Chondrocyte (in vitro differentiated cells): ENCODE results near the gene PGGT1B. TPM values are rescaled to one million over a fixed set of nuclear protein-coding genes. Genes with fewer than 3 reads are reported as not detected.

Experiments used
- DNase-seq: peaks from one replicate; pipeline ENCODE4 v3.0.0; 2021; ENCODE audit warnings: mixed read lengths, low spot score
- H3K27ac Mint-ChIP-seq: one replicate; pipeline ENCODE4 v1.8.0; 2021; ENCODE audit warnings: mild to moderate bottlenecking, moderate library complexity, mixed read lengths; ENCODE audit not compliant: unreplicated experiment
- H3K27me3 Mint-ChIP-seq: 2 replicates; pipeline ENCODE4 v1.8.0; 2021; ENCODE audit warnings: low read depth, mixed read lengths
- H3K36me3 Mint-ChIP-seq: 2 replicates; pipeline ENCODE4 v1.8.0; 2021; ENCODE audit warnings: low read depth, mixed read lengths
- H3K4me1 Mint-ChIP-seq: 2 replicates; pipeline ENCODE4 v1.8.0; 2021; ENCODE audit warnings: low read depth, mild to moderate bottlenecking, mixed read lengths
- H3K4me3 Mint-ChIP-seq: one replicate; pipeline ENCODE4 v1.8.0; 2021; ENCODE audit warnings: mild to moderate bottlenecking, moderate library complexity, mixed read lengths; ENCODE audit not compliant: unreplicated experiment
- H3K9me3 Mint-ChIP-seq: 2 replicates; pipeline ENCODE4 v1.8.0; 2021; ENCODE audit warnings: low read depth, mixed read lengths
- total RNA-seq: library from RNA; stranded (reverse); gene quantifications from 3 replicates; pipeline ENCODE4 v1.2.1, GENCODE V29; 2021
- TF ChIP-seq, protein P1 (sequence below): fragments of 200-600 bp; sonication (generic); IDR thresholded peaks from 2 replicates; pipeline ENCODE4 v1.5.0; 2021; ENCODE audit warnings: antibody characterized with exemption, mild to moderate bottlenecking, moderate library complexity

Gene PGGT1B
- total RNA-seq, 1 donor from 2014 or later = 38.2 TPM

DNA sequence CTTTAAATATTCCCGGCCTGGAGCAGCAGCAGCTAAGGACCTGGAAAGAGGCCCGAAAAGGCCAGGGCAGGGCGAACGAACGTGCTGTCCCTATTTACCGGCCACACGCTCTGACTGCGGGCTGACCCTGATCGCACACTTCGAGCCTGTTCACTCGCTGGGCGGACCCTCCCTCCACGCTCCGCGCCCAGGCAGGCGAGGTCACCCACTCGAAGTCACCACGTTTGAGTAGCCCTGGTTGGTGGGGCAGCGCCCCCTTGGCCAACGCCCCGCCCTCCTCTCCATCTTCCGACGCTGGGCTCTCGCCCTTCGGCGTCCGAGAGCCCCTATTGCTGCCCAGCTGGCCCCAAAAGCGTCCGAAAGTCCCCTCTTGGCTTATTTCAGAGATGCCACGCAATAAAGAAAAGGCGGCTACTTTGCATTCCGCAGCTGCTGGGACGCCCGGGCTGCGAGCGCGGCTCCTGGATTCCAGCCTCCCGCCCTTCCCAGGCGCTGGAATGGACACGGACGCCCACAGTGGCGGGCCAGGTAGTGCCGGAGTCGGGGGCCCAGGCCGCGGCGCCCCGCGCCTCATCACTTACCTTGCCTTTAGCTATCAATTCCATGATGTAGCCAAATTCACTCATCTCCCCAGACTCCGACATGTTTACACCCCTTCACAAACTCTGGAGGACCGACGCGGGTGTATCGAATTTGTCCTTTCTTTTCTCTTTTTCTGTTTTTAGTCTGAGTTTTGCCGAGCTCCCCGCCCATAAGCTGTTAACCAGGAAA is 83.1 kb downstream of the PGGT1B start:
- peaks cover under 1% of the 10 kb centered on the region for H3K9me3 Mint-ChIP-seq
- TF ChIP-seq, protein P1, sequence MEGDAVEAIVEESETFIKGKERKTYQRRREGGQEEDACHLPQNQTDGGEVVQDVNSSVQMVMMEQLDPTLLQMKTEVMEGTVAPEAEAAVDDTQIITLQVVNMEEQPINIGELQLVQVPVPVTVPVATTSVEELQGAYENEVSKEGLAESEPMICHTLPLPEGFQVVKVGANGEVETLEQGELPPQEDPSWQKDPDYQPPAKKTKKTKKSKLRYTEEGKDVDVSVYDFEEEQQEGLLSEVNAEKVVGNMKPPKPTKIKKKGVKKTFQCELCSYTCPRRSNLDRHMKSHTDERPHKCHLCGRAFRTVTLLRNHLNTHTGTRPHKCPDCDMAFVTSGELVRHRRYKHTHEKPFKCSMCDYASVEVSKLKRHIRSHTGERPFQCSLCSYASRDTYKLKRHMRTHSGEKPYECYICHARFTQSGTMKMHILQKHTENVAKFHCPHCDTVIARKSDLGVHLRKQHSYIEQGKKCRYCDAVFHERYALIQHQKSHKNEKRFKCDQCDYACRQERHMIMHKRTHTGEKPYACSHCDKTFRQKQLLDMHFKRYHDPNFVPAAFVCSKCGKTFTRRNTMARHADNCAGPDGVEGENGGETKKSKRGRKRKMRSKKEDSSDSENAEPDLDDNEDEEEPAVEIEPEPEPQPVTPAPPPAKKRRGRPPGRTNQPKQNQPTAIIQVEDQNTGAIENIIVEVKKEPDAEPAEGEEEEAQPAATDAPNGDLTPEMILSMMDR = peak; percentile 24
- peaks cover 9% of the 10 kb centered on the region for H3K4me1 Mint-ChIP-seq
- DNase-seq = no peak
- peaks cover 64% of the 10 kb centered on the region for H3K27me3 Mint-ChIP-seq
- peak overlapping the region; percentile 89 for H3K4me3 Mint-ChIP-seq
- peak overlapping the region; percentile 45 for H3K27ac Mint-ChIP-seq
- H3K36me3 Mint-ChIP-seq = peaks cover 3% of the 10 kb centered on the region

DNA sequence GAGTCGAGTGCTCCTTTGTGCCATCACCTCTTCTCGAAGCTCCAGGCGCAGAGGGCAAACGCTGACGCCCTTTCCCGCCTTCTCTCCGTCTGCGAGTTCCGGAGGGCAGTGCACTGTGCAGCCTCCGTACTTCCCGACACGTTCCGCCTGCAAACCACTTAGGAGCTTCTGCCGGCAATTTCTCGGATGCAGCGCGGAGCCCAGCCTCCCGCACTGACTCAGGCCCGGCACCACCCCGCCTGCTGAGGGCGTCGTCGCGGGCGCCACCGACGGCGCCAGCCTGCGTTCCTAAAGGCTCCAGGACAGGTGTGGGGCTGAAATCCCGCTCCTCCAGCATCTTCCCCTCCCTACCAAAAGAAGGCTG is 83.7 kb downstream of the PGGT1B start:
- TF ChIP-seq, protein P1 = no peak
- peaks cover 9% of the 10 kb centered on the region for H3K4me1 Mint-ChIP-seq
- peaks cover 64% of the 10 kb centered on the region for H3K27me3 Mint-ChIP-seq
- DNase-seq = no peak
- H3K4me3 Mint-ChIP-seq = peak overlapping the region; percentile 89
- no peaks in the 10 kb centered on the region for H3K36me3 Mint-ChIP-seq
- no peaks in the 10 kb centered on the region for H3K9me3 Mint-ChIP-seq
- H3K27ac Mint-ChIP-seq = no peak overlapping the region

DNA sequence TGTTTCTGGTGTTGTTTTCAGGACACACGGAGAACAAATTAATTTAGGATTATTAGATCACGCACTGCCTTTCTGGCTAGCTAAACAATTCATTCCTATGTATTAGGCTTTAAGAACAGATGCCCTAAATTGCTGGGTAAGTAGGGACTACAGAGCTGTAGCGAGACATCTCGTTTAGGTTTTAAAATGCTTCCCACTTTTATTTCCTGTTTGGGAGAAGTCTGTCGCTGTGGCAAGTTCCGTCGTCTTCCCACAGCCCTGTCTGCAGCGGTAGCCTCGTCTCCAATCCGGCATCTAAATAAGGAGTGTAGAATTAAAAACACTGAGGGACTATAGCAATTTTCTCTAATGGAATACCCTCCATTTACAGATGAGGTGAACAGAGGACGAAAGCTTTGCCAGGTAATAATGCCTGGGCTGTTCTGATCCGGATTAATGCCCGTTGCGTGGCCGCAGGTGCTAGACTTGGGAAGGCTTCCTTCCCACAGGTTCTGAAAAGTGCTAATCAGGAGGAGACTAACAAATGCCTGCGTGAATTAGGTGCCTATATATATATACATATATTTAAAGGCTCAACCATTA is 91.7 kb downstream of the PGGT1B start:
- peaks cover 23% of the 10 kb centered on the region for H3K27me3 Mint-ChIP-seq
- H3K27ac Mint-ChIP-seq = no peak overlapping the region
- TF ChIP-seq, protein P1 = no peak

DNA sequence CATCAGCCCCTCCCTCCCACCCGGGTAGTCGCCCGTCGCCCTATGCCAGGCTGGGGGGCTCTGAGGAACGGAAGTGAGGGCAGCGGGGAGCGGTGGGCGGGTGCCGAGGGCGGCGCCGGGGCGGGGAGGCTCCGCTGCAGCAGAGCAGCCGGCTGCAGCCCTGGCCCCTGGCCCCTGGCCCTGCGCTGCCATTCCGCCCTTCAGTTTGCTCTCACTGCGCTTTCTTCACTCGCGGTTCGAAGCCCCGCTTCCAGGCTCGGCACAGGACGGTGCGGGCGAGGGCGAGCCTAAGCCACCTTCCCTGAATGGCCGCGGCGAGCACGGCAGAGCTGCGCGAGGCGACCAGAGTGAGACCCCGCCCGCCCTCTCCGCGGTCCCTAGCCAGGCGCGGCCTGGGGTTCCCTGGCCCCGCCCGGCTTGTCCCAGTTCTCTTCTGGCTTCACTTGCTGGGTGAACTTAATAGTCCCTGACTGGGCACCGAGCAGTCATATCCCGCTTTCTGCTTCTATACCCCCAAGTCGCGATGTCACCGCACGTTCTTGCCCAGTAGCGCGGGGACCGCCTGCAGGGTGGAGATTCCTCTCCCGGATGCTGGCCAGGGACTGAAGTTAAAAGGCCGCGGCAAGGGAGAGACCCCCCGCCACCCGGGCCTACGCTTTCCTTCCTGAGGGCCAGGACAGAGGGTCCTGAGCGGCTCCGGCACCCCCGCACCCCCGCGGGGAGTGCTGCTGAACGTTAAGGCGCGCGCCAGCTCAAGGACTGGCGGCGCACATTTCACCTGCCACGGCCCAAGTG is 92.3 kb downstream of the PGGT1B start:
- Mint-ChIP-seq H3K36me3 (no peaks in the 10 kb centered on the region), H3K9me3 (no peaks in the 10 kb centered on the region), H3K4me3 (peak overlapping the region; percentile 84), H3K27me3 (peaks cover 22% of the 10 kb centered on the region), H3K27ac (no peak overlapping the region), H3K4me1 (peaks cover 14% of the 10 kb centered on the region)
- TF ChIP-seq, protein P1 = no peak
- no peak for DNase-seq

More for the DNA sequence above, 91.7 kb downstream of the PGGT1B start:
- Mint-ChIP-seq H3K9me3 (no peaks in the 10 kb centered on the region), H3K4me1 (peaks cover 14% of the 10 kb centered on the region), H3K4me3 (peak overlapping the region; percentile 84), H3K36me3 (no peaks in the 10 kb centered on the region)
- no peak for DNase-seq

DNA sequence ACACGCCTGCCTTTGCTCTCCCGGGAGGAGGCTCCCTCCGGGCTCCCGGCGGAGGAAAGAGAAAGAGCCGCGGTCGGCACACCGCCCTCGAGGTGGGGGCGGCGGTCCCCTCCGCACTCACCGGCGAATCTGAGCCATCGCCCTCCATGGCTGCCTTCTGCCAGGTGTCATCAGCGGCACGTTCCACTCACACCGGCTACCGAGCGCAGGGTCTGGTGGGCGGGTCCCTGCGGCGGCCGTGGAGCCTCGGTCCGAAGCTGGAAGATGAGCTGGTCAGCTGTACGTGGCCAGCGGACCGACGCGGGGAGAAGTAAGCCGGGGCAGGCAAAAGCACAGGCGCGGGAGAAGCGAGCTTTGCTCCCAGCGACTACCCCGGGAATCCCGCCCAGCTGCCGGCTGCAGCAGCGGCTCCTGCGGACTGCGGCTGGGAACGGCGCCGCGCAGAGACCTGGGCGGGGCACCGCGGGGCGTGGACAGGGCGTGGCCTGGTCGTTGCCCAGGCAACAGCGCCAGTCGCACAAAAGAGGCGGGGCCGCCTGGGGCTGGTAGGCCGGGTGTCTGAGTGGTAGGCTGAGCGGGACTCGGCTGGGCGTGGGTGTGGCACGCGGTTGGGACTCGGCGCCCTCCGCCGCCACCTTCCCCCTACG is 93.1 kb downstream of the PGGT1B start, which contains the start of gene TRIM36:
Gene TRIM36, minus strand, starts transcription at position 422 of the 647 bp plus-strand sequence. Its CDS starts 274 bp downstream, at position 148.
- Mint-ChIP-seq H3K4me3 (peak within 1 kb of the TSS; percentile 84), H3K36me3 (no peaks in the 10 kb centered on the region), H3K9me3 (no peaks in the 10 kb centered on the region), H3K27me3 (peaks cover 21% of the 10 kb centered on the region), H3K27ac (peak within 1 kb of the TSS; percentile 58), H3K4me1 (peaks cover 14% of the 10 kb centered on the region)
- TF ChIP-seq, protein P1 = peak; percentile 64
- DNase-seq = peak; percentile 97
